HFF-Myc (cell line): Measurements from ENCODE around the gene AGBL5.

Experiments used
- DNase-seq: peaks from one replicate; pipeline ENCODE4 v3.0.0-alpha.2; 2011; ENCODE audit warnings: low read depth; ENCODE audit errors: extremely low read depth
- H3K4me3 ChIP-seq: replicated peaks from 2 replicates; pipeline ENCODE4 v1.5.1; 2011; ENCODE audit warnings: low read depth, mild to moderate bottlenecking, control low read depth, low read length
- CTCF ChIP-seq: IDR thresholded peaks from 2 replicates; pipeline ENCODE4 v1.5.1; 2012; ENCODE audit warnings: mild to moderate bottlenecking, low read depth, low read length, control low read depth; ENCODE audit errors: missing control alignments

The AGBL5 gene

GRCh38 chr2:27051902-27052645, 606 bp downstream of the AGBL5 start:
- H3K4me3 ChIP-seq = peak overlapping the region; percentile 87
- no peak for TF ChIP-seq CTCF
- no peak for DNase-seq

GRCh38 chr2:27053321-27053720, 1.9 kb downstream of the AGBL5 start:
- H3K4me3 ChIP-seq = no peak overlapping the region
- no peak for DNase-seq
- TF ChIP-seq CTCF = no peak

GRCh38 chr2:27053776-27054175, 2.3 kb downstream of the AGBL5 start:
- no peak overlapping the region for H3K4me3 ChIP-seq
- no peak for TF ChIP-seq CTCF
- no peak for DNase-seq

- no peak for TF ChIP-seq CTCF
- no peak overlapping the region for H3K4me3 ChIP-seq
- DNase-seq = no peak
Observed at GRCh38 chr2:27054721-27055120, 3.3 kb downstream of the AGBL5 start.

GRCh38 chr2:27057184-27057583, 5.7 kb downstream of the AGBL5 start:
- no peak for TF ChIP-seq CTCF
- no peak for DNase-seq

GRCh38 chr2:27058210-27058609, 6.7 kb downstream of the AGBL5 start:
- TF ChIP-seq CTCF = no peak
- no peak for DNase-seq
- no peak overlapping the region for H3K4me3 ChIP-seq

More at GRCh38 chr2:27057184-27057583, 5.7 kb downstream of the AGBL5 start:
- H3K4me3 ChIP-seq = no peak overlapping the region

GRCh38 chr2:27059141-27059820, 7.8 kb downstream of the AGBL5 start:
- DNase-seq = no peak
- no peak overlapping the region for H3K4me3 ChIP-seq
- TF ChIP-seq CTCF = no peak
